A172 (cell line): Measurements from ENCODE around the gene DISP3. TPM values are rescaled to one million over a fixed set of nuclear protein-coding genes. Genes with fewer than 3 reads are reported as not detected.

Experiments
- DNase-seq: peaks from one replicate; pipeline ENCODE4 v3.0.0-alpha.2; 2015; ENCODE audit warnings: low spot score
- total RNA-seq: library from RNA; depleted of rRNA; stranded (reverse); fragments of >200 nt; shearing (Covaris generic); gene quantifications from 2 replicates; pipeline ENCODE4 v1.2.3, GENCODE V29; 2014

The DISP3 gene
- total RNA-seq, 1 experiment from 2014 or later, result 0.14 TPM

GRCh38 chr1:11461531-11462137, 17.3 kb upstream of the DISP3 start:
- DNase-seq, result no peak

GRCh38 chr1:11462224-11462923, 16.6 kb upstream of the DISP3 start:
- DNase-seq, result no peak

- DNase-seq, result no peak
Observed at GRCh38 chr1:11463177-11463576, 15.8 kb upstream of the DISP3 start.

- DNase-seq, result no peak
Observed at GRCh38 chr1:11465307-11465706, 13.6 kb upstream of the DISP3 start.

GRCh38 chr1:11466416-11466815, 12.5 kb upstream of the DISP3 start:
- DNase-seq, result no peak

GRCh38 chr1:11468878-11469277, 10.1 kb upstream of the DISP3 start:
- no peak for DNase-seq

- DNase-seq, result no peak
Observed at GRCh38 chr1:11470912-11471311, 8.0 kb upstream of the DISP3 start.

- no peak for DNase-seq
Observed at GRCh38 chr1:11471473-11471872, 7.5 kb upstream of the DISP3 start.

- no peak for DNase-seq
Observed at GRCh38 chr1:11472284-11472683, 6.7 kb upstream of the DISP3 start.

GRCh38 chr1:11472741-11473140, 6.2 kb upstream of the DISP3 start:
- no peak for DNase-seq

- DNase-seq, result no peak
Observed at GRCh38 chr1:11473491-11474034, 5.4 kb upstream of the DISP3 start.

- DNase-seq, result no peak
Observed at GRCh38 chr1:11474826-11475225, 4.1 kb upstream of the DISP3 start.

- DNase-seq, result no peak
Observed at GRCh38 chr1:11475748-11476147, 3.2 kb upstream of the DISP3 start.

GRCh38 chr1:11479375-11479979, 522 bp downstream of the DISP3 start:
- no peak for DNase-seq

GRCh38 chr1:11481019-11481418, 2.1 kb downstream of the DISP3 start:
- no peak for DNase-seq

- no peak for DNase-seq
Observed at GRCh38 chr1:11482198-11482597, 3.2 kb downstream of the DISP3 start.

GRCh38 chr1:11482701-11483479, 3.9 kb downstream of the DISP3 start:
- no peak for DNase-seq

GRCh38 chr1:11483581-11484320, 4.8 kb downstream of the DISP3 start:
- peak; percentile 10 for DNase-seq

GRCh38 chr1:11484321-11484655, 5.3 kb downstream of the DISP3 start:
- no peak for DNase-seq

- DNase-seq, result no peak
Observed at GRCh38 chr1:11485191-11485590, 6.2 kb downstream of the DISP3 start.

GRCh38 chr1:11486231-11487009, 7.5 kb downstream of the DISP3 start:
- DNase-seq, result no peak
